Measurements from ENCODE around the gene PLB1. TPM values are rescaled to one million over a fixed set of nuclear protein-coding genes. Genes with fewer than 3 reads are reported as not detected.

PLB1 gene
- total and polyA plus RNA-seq, 9 of the 15 experiments (the other 6 are each of a cell fraction or from before 2014, with no cell fraction given), result 0.01 to 0.09 (median 0.07) TPM; not detected in 2

GRCh38 chr2:28461056-28461455, 34.8 kb upstream of the PLB1 start:
- TF ChIP-seq TCF3 (CRISPR knock-in tag; IDR thresholded peaks at IDR 0.05) (no peak), ZNF398 (CRISPR knock-in tag; IDR thresholded peaks at IDR 0.05) (no peak), ZNF23 (CRISPR knock-in tag; IDR thresholded peaks at IDR 0.05) (no peak), HMGXB4 (CRISPR knock-in tag; IDR thresholded peaks at IDR 0.05) (no peak), ZNF511 (CRISPR knock-in tag; IDR thresholded peaks at IDR 0.05) (no peak)
- H3K4me1 ChIP-seq (replicated peaks in 1 of 2; ENCODE audit: control insufficient read depth in 2 of 2, insufficient read depth in 2 of 2, low read length in 2 of 2), result peaks cover 0 to 3% of the 10 kb centered on the region in 2 experiments; a peak in 1 of 5 replicates
- no peaks in the 10 kb centered on the region for H3K9me3 ChIP-seq (replicated peaks; ENCODE audit: control insufficient read depth, insufficient read depth, low read depth, low read length)
- no peak overlapping the region for H3K27ac ChIP-seq (ENCODE audit: extremely low read depth, low read depth, low read length)
- ChIA-PET CTCF (ENCODE audit: low intra/inter-chr PET ratio) (no interaction called here), POLR2A (interaction anchor here (0.7 kb wide), 1 partner anchor 779 kb away, joined by 3 read pairs; no protein-coding TSS in a partner anchor)
- H3K4me2 ChIP-seq (ENCODE audit: insufficient read depth, low read length), result no peak overlapping the region
- no peak overlapping the region for H2AFZ ChIP-seq (ENCODE audit: low read depth, low read length)
- H3K79me2 ChIP-seq (ENCODE audit: control insufficient read depth, insufficient read depth, low read length), result no peaks in the 10 kb centered on the region
- BruUV-seq (replicated peaks), result no TSS peak
- 0% methylated on average over 2 of the region's 2 CpGs for WGBS (ENCODE audit: insufficient coverage, low coverage, missing lambda C conversion rate)
- DNase-seq (ENCODE audit: extremely low read depth in 1 of 4, low spot score in 3 of 4) (no peak), ATAC-seq (no peak), FAIRE-seq (no peak)
- no peak overlapping the region for H3K9ac ChIP-seq (ENCODE audit: insufficient read depth in 1 of 2, low read depth in 2 of 2, low read length in 2 of 2)
- peaks cover 0 to 17% of the 10 kb centered on the region in 2 experiments; a peak in 3 of 5 replicates for H3K27me3 ChIP-seq (ENCODE audit: control insufficient read depth in 2 of 2, insufficient read depth in 2 of 2, low read length in 2 of 2)
- no peaks in the 10 kb centered on the region for H4K20me1 ChIP-seq (replicated peaks; ENCODE audit: control insufficient read depth, insufficient read depth, low read length)
- in situ Hi-C loops (cut with MboI) (no loop called here), intact Hi-C loops (cut with micrococcal nuclease) (no loop called here)
- H3K36me3 ChIP-seq (ENCODE audit: control insufficient read depth, insufficient read depth, low read length), result no peaks in the 10 kb centered on the region
- no peak overlapping the region for H3K4me3 ChIP-seq
- no peaks in the 10 kb centered on the region for H3K9me1 ChIP-seq (ENCODE audit: control insufficient read depth, insufficient read depth, low read length)

All from K562 (cell line).